Astrocyte of the spinal cord (primary cell): ENCODE data around the gene S1PR2.

ENCODE experiments used
- DNase-seq: peaks from one replicate; pipeline ENCODE4 v3.0.0; 2011; ENCODE audit warnings: low read depth, low spot score
- H3K4me3 ChIP-seq: 2 replicates; pipeline ENCODE4 v1.5.1; 2011; ENCODE audit warnings: low read depth, mild to moderate bottlenecking, low read length, moderate library complexity
- CTCF ChIP-seq: IDR thresholded peaks from 2 replicates; pipeline ENCODE4 v1.5.1; 2012; ENCODE audit warnings: low read depth, mild to moderate bottlenecking, low read length, inconsistent platforms
- in situ Hi-C: cut with HindIII; loops from 2 replicates; pipeline ENCODE4 v1.10.0; 2017; ENCODE audit warnings: low sequenced_read_pairs

S1PR2 gene

GRCh38 chr19:10255358-10255757 is 24.2 kb upstream of the S1PR2 start:
- in situ Hi-C loops, result no loop called here
- no peak overlapping the region for H3K4me3 ChIP-seq
- no peak for TF ChIP-seq CTCF
- no peak for DNase-seq

- no peak overlapping the region for H3K4me3 ChIP-seq
- in situ Hi-C loops, result no loop called here
- DNase-seq, result no peak
- no peak for TF ChIP-seq CTCF
Measured at GRCh38 chr19:10254244-10254643, 23.1 kb upstream of the S1PR2 start.

DNA sequence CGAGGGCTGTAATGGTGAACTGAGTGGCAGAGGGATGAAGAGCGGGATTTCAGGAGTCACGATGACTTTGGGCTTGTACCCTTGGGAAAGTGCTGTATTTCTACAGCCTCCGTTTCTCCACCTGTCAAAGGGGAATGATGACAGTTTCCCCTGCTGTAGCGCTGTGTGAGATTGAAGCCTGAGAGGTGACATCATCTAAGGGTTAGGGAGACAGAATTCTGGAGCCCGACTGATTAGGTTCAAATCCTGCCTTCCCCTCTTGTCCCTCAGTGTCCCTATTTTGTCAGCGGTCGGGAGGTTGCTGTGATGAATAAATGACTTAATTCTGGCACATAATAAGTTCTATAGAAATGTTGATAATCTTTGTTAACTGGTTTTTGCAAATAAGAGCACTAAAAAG is 21.6 kb upstream of the S1PR2 start:
- no peak for TF ChIP-seq CTCF
- H3K4me3 ChIP-seq, result peak overlapping the region; percentile 96
- in situ Hi-C loops, result no loop called here
- no peak for DNase-seq

DNA sequence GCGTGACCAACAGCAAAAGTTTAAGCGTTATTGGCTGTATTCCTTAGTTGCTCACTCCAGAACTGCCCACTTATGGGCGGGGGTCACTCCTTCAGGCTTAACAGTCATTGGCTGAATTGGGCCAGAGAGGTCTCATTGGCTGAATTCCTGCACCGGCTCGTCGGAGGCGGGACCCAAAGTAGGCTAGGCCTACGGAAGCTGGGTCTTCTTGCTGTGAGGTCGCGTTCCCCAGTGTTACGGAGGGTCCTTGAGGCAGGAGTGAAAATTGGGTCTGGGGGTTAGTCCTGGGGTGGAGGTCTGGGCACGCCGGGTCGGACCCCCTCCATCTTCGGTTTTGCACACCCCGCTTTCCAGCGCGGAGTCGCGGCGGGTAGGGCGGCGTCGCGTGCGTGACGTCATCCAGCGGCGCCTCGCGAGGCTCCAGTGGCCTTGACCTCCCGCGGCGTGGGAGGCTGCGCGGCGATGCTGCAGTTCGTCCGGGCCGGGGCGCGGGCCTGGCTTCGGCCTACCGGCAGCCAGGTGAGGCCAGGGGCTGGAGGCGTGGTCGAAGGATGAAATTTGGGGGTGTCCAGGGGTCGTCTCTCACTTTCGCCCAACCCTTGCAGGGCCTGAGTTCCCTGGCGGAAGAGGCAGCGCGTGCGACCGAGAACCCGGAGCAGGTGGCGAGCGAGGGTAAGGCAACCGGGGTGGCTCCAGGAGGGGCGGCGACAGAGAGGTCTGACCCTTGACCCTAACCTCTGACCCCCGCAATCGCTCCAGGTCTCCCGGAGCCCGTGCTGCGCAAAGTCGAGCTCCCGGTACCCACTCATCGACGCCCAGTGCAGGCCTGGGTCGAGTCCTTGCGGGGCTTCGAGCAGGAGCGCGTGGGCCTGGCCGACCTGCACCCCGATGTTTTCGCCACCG is 20.9 kb upstream of the S1PR2 start, which contains the start of gene MRPL4:
Gene MRPL4 (plus strand): TSS at position 423 of the 903 bp plus-strand sequence. CDS start 40 bp downstream, at position 463.
- peak; percentile 99 for DNase-seq
- in situ Hi-C loops, result no loop called here
- H3K4me3 ChIP-seq, result peak within 1 kb of the TSS; percentile 96
- no peak for TF ChIP-seq CTCF

GRCh38 chr19:10246511-10246910 is 15.4 kb upstream of the S1PR2 start:
- H3K4me3 ChIP-seq, result no peak overlapping the region
- no peak for DNase-seq
- TF ChIP-seq CTCF, result no peak
- in situ Hi-C loops, result no loop called here

DNA sequence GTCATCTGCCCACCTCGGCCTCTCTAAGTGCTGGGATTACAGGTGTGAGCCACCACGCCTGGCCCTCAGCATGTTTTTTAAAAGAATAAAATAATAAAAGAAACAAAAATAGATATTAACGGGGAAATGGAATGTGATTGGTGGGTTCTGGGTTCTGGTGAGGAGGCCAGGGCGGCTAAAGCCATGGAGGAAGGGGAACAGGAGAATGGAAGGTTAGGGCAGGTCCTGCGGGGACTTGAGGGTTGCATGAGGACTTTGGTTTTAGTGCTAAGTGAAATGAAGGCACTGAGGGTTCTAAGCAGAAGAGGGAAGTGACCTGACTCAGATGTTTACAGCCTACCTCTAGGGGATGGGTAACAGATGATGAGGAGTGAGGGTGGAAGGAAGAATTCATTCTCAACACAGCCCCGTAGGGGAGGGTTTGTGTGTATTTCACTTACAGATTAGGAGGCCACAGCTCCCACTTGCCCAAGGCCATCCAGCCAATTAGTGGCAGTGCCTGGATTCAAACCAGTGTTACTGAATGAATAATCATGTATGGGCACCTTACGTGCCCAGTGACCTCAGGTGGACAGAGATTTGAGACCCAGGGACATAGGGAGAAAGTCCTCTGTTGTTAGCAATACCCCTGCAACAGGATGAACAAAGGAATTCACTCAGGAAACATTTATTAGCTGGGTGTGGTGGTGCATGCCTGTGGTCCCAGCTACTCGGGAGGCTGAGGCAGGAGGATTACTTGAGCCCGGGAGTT is 14.2 kb upstream of the S1PR2 start:
- in situ Hi-C loops, result no loop called here
- no peak for TF ChIP-seq CTCF
- no peak overlapping the region for H3K4me3 ChIP-seq
- DNase-seq, result no peak
